ENCODE results near the gene VMO1. TPM values are rescaled to one million over a fixed set of nuclear protein-coding genes. Genes with fewer than 3 reads are reported as not detected.
"Not testable (repeated sequence)": the region's sequence is repeated elsewhere in the genome, so short reads cannot be mapped to it uniquely, and the experiment has no call there.

The VMO1 gene
- total and polyA plus RNA-seq, 2 donors (not counting 3 experiments of a cell fraction or from before 2014, with no cell fraction given) = 0.23 TPM; not detected in 1

GRCh38 chr17:4833178-4833940 is 47.2 kb upstream of the VMO1 start, which contains the start of gene MINK1:
MINK1 (plus strand) TSS chr17:4833340; CDS start chr17:4833584, 244 bp downstream.
- Histone ChIP-seq H3K79me2 (ENCODE audit: control insufficient read depth, insufficient read depth, low read length) (peaks cover 41% of the 10 kb centered on the region), H2AFZ (ENCODE audit: low read depth, low read length) (peak within 1 kb of the TSS; percentile 82), H3K27ac (ENCODE audit: insufficient read depth, low read depth, low read length) (peak within 1 kb of the TSS; percentile 73), H3K9ac (replicated peaks; ENCODE audit: extremely low read depth, insufficient read depth, low read length) (peak within 1 kb of the TSS; percentile 90), H4K20me1 (replicated peaks; ENCODE audit: control insufficient read depth, extremely low read depth, insufficient read depth, low read length) (no peaks in the 10 kb centered on the region), H3K27me3 (ENCODE audit: control insufficient read depth in 2 of 2, insufficient read depth in 2 of 2, low read length in 2 of 2) (no peaks in the 10 kb centered on the region), H3K9me1 (replicated peaks; ENCODE audit: control insufficient read depth, extremely low read depth, insufficient read depth, low read length) (no peaks in the 10 kb centered on the region), H3K36me3 (ENCODE audit: control insufficient read depth in 2 of 2, extremely low read depth in 1 of 2, insufficient read depth in 2 of 2, low read length in 2 of 2) (peaks cover 0 to 6% of the 10 kb centered on the region in 2 experiments), H3K4me3 (replicated peaks in 1 of 3; ENCODE audit: insufficient read depth in 1 of 3, low read depth in 1 of 3, low read length in 3 of 3) (peak within 1 kb of the TSS; percentile 67 to 79 (median 77)), H3K4me2 (ENCODE audit: insufficient read depth, low read length) (peak within 1 kb of the TSS; percentile 86), H3K4me1 (ENCODE audit: control insufficient read depth, extremely low read depth, insufficient read depth, low read length) (peaks cover 12% of the 10 kb centered on the region), H3K9me3 (replicated peaks; ENCODE audit: control insufficient read depth, insufficient read depth, low read length) (no peaks in the 10 kb centered on the region)
- FAIRE-seq (peak; percentile 86), DNase-seq (ENCODE audit: low read depth, low spot score) (peak; percentile 96)
- TF ChIP-seq JUN (IDR thresholded peaks at IDR 0.05; ENCODE audit: borderline replicate concordance, insufficient read depth, insufficient read length, low read depth) = no peak
- peak; percentile 79 for TF ChIP-seq POLR2A (IDR thresholded peaks at IDR 0.05; ENCODE audit: low read depth, low read length)
- TF ChIP-seq MYC (IDR thresholded peaks at IDR 0.05; ENCODE audit: low read depth, low read length) = no peak
- TF ChIP-seq MAX (IDR thresholded peaks at IDR 0.05; ENCODE audit: insufficient read depth, insufficient read length) = no peak
- no peak for TF ChIP-seq CTCF (IDR thresholded peaks at IDR 0.05; ENCODE audit: extremely low read depth in 1 of 2, insufficient read depth in 1 of 2, low read depth in 1 of 2, low read length in 2 of 2)
- peak; percentile 76 for TF ChIP-seq POLR2AphosphoS5 (IDR thresholded peaks at IDR 0.05; ENCODE audit: insufficient read depth, low read depth, low read length)
- no peak for TF ChIP-seq FOS (IDR thresholded peaks at IDR 0.05; ENCODE audit: borderline replicate concordance, insufficient read depth, low read length)
- TF ChIP-seq EZH2 (IDR thresholded peaks at IDR 0.05; ENCODE audit: borderline replicate concordance, low read depth, low read length, severe bottlenecking) = no peak
- CTCF ChIA-PET = interaction anchor here (0.9 to 2.1 kb wide), 5 partner anchors 13 to 123 kb away, joined by 3 to 8 read pairs (median 4); partner anchors contain the start of gene ARRB2
- dilution Hi-C loops (cut with MboI; ENCODE audit: extremely low pct_ligation_motif_present, low sequenced_read_pairs) (no loop called here), intact Hi-C loops (cut with micrococcal nuclease) (no loop called here)
- BruUV-seq (replicated peaks) = no TSS peak
- POLR2A ChIA-PET = no interaction called here

GRCh38 chr17:4832829-4833177 is 46.6 kb upstream of the VMO1 start:
- H3K9me3 ChIP-seq (replicated peaks; ENCODE audit: control insufficient read depth, insufficient read depth, low read length); POLR2A ChIA-PET; H3K27me3 ChIP-seq (ENCODE audit: control insufficient read depth in 2 of 2, insufficient read depth in 2 of 2, low read length in 2 of 2); intact Hi-C loops (cut with micrococcal nuclease); H4K20me1 ChIP-seq (replicated peaks; ENCODE audit: control insufficient read depth, extremely low read depth, insufficient read depth, low read length); H3K36me3 ChIP-seq (ENCODE audit: control insufficient read depth in 2 of 2, extremely low read depth in 1 of 2, insufficient read depth in 2 of 2, low read length in 2 of 2); dilution Hi-C loops (cut with MboI; ENCODE audit: extremely low pct_ligation_motif_present, low sequenced_read_pairs); FAIRE-seq; H3K9me1 ChIP-seq (replicated peaks; ENCODE audit: control insufficient read depth, extremely low read depth, insufficient read depth, low read length); BruUV-seq (replicated peaks); DNase-seq (ENCODE audit: low read depth, low spot score): not testable (repeated sequence)
- peaks cover 35% of the 10 kb centered on the region for H3K79me2 ChIP-seq (ENCODE audit: control insufficient read depth, insufficient read depth, low read length)
- H3K27ac ChIP-seq (ENCODE audit: insufficient read depth, low read depth, low read length) = peak overlapping the region; percentile 73
- peak overlapping the region in 2 of 3 experiments; percentile 26 to 79 for H3K4me3 ChIP-seq (replicated peaks in 1 of 3; ENCODE audit: insufficient read depth in 1 of 3, low read depth in 1 of 3, low read length in 3 of 3)
- CTCF ChIA-PET = interaction anchor here (0.9 to 2.1 kb wide), 3 partner anchors 14 to 123 kb away, joined by 3 to 8 read pairs (median 4); partner anchors contain the start of gene ARRB2
- H2AFZ ChIP-seq (ENCODE audit: low read depth, low read length) = peak overlapping the region; percentile 82
- H3K4me2 ChIP-seq (ENCODE audit: insufficient read depth, low read length) = peak overlapping the region; percentile 65
- H3K9ac ChIP-seq (replicated peaks; ENCODE audit: extremely low read depth, insufficient read depth, low read length) = peak overlapping the region; percentile 90
- peaks cover 12% of the 10 kb centered on the region for H3K4me1 ChIP-seq (ENCODE audit: control insufficient read depth, extremely low read depth, insufficient read depth, low read length)
